GM12878 (cell line): ENCODE data around the gene AP2S1. TPM values are rescaled to one million over a fixed set of nuclear protein-coding genes. Genes with fewer than 3 reads are reported as not detected.

ENCODE experiments used
- ATAC-seq: fragments of 200-7000 bp; cut with Tn5 transposase; 3 replicates; pipeline ENCODE4 v1.9.1; 2020; ENCODE audit warnings: mild to moderate bottlenecking, moderate library complexity
- BruUV-seq: library from RNA; stranded (reverse); fragments of 400-500 nt; replicated peaks from 2 replicates; lab custom pipeline; 2021; lab: Mats Ljungman, UMichigan
- CTCF ChIA-PET: fragments of 300-600 bp; sonication (Branson Sonifier 250); formaldehyde crosslinking; extraction: SDS; loops from one replicate; lab custom pipeline; 2021; ENCODE audit warnings: inconsistent platforms; lab: Yijun Ruan, JAX
- POLR2A ChIA-PET: fragments of 350-600 bp; formaldehyde crosslinking; extraction: SDS; loops from one replicate; lab custom pipeline; 2021; ENCODE audit warnings: inconsistent platforms; lab: Charles Lee
- RAD21 ChIA-PET: fragments of 300-600 bp; sonication (Branson Sonifier 250); formaldehyde crosslinking; loops from one replicate; lab custom pipeline; 2023; ENCODE audit warnings: antibody characterized with exemption; ENCODE audit not compliant: unreplicated experiment; lab: Charles Lee
- SMC1A ChIA-PET: fragments of 300-600 bp; sonication (Branson Sonifier 250); formaldehyde crosslinking; loops from one replicate; lab custom pipeline; 2023; ENCODE audit not compliant: unreplicated experiment, uncharacterized antibody; lab: Charles Lee
- DNase-seq: peaks from one replicate; pipeline ENCODE4 v3.0.0-alpha.2; 2011; ENCODE audit warnings: low read depth, low spot score
- FAIRE-seq: peaks from 3 replicates; lab custom pipeline; 2011; peaks lifted over from hg19 to GRCh38; lab: Jason Lieb, UNC
- H2AFZ ChIP-seq: 2 replicates; pipeline ENCODE4 v1.6.0; 2011; ENCODE audit warnings: low read depth, low read length, control low read depth; ENCODE audit not compliant: control insufficient read depth
- H3K27ac ChIP-seq: 2 replicates; pipeline ENCODE4 v1.5.1; 2011; ENCODE audit warnings: control low read depth; ENCODE audit not compliant: control insufficient read depth, insufficient read depth
- H3K27me3 ChIP-seq, 2 experiments: replicated peaks in 1 of 2; 2 replicates each; pipeline versions ENCODE4 v1.6.0 to v1.6.1; 2011; ENCODE audit warnings: low read length in 1 of 2; ENCODE audit not compliant: control insufficient read depth in 2 of 2, insufficient read depth in 2 of 2
- H3K36me3 ChIP-seq, 2 experiments: 2 replicates each; pipeline ENCODE4 v1.5.1; 2011; ENCODE audit warnings: low read length in 1 of 2; ENCODE audit not compliant: control insufficient read depth in 2 of 2, insufficient read depth in 2 of 2
- H3K4me1 ChIP-seq: 2 replicates; pipeline ENCODE4 v1.6.1; 2011; ENCODE audit warnings: mild to moderate bottlenecking, low read length, moderate library complexity, mixed read lengths; ENCODE audit not compliant: control insufficient read depth, insufficient read depth
- H3K4me2 ChIP-seq: 2 replicates; pipeline ENCODE4 v1.6.0; 2011; ENCODE audit warnings: control low read depth; ENCODE audit not compliant: control insufficient read depth, insufficient read depth
- H3K4me3 ChIP-seq: fragments of 200-600 bp; sonication (generic); 2 replicates; pipeline ENCODE4 v1.5.1; 2016
- H3K79me2 ChIP-seq: 2 replicates; pipeline ENCODE4 v1.6.0; 2011; ENCODE audit warnings: low read length; ENCODE audit not compliant: control insufficient read depth, insufficient read depth
- H3K9ac ChIP-seq: 2 replicates; pipeline ENCODE4 v1.8.0; 2011; ENCODE audit warnings: low read length, control low read depth, mixed read lengths; ENCODE audit not compliant: control insufficient read depth, insufficient read depth
- H3K9me3 ChIP-seq: replicated peaks from 3 replicates; pipeline ENCODE4 v1.5.1; 2011; ENCODE audit warnings: mild to moderate bottlenecking, low read length; ENCODE audit not compliant: control insufficient read depth, insufficient read depth
- H4K20me1 ChIP-seq: 2 replicates; pipeline ENCODE4 v1.6.0; 2011; ENCODE audit not compliant: control insufficient read depth, insufficient read depth
- FOXM1 ChIP-seq: IDR thresholded peaks from 2 replicates; pipeline ENCODE4 v1.6.1; 2012; ENCODE audit warnings: low read depth, mild to moderate bottlenecking, inconsistent platforms, low read length, moderate library complexity
- POU2F2 ChIP-seq: IDR thresholded peaks from 3 replicates; pipeline ENCODE4 v1.6.1; 2011; ENCODE audit warnings: low read depth, mild to moderate bottlenecking, low read length, borderline replicate concordance
- RUNX3 ChIP-seq: IDR thresholded peaks from 2 replicates; pipeline ENCODE4 v1.6.1; 2012; ENCODE audit warnings: low read length, inconsistent platforms
- WGBS: methylation state at CpG from one replicate; pipeline ENCODE4 v1.1.6; 2016; ENCODE audit warnings: low lambda C conversion rate; ENCODE audit not compliant: insufficient replicate concordance, insufficient coverage; ENCODE audit errors: missing lambda C conversion rate; 5-methylcytosine and 5-hydroxymethylcytosine counted together
- in situ Hi-C: fragments of 300-500 bp; cut with MboI; formaldehyde crosslinking; loops from 9 replicates; pipeline ENCODE4 v1.14.3; 2018; ENCODE audit warnings: mixed read lengths
- intact Hi-C: fragments of 100-400 bp; cut with micrococcal nuclease; formaldehyde crosslinking; loops from one replicate; pipeline ENCODE4 v1.14.2; 2022; ENCODE audit not compliant: unreplicated experiment
- polyA plus RNA-seq, 11 experiments: library from polyadenylated mRNA; depleted of rRNA in 4 of 11; unstranded in 6 of 11; stranded (reverse) in 5 of 11; fragments of >200 nt; fragmentation: Nextera tagmentation in 4 of 11; fragmentation: Illumina TruSeq in 1 of 11; extraction: Ambion mirVana in 4 of 11; extraction: Trizol in 1 of 11; gene quantifications; 1 replicate in 1 of 11; 2 replicates in 10 of 11; pipeline versions ENCODE4 v1.2.1 to v1.2.3, GENCODE V29; 2011 to 2016; ENCODE audit warnings: inconsistent platforms in 2 of 11, missing spikeins in 2 of 11, low read depth in 1 of 11
- total RNA-seq, 4 experiments: library from RNA; depleted of rRNA in 3 of 4; stranded (reverse); fragments of >200 nt in 3 of 4; fragmentation: Illumina TruSeq in 1 of 4; extraction: Trizol in 1 of 4; gene quantifications; 2 replicates each; pipeline versions ENCODE4 v1.2.1 to v1.2.3, GENCODE V29; 2013 to 2021
- TF ChIP-seq, protein P1 (sequence below): fragments of 450-650 bp; IDR thresholded peaks from 2 replicates; pipeline ENCODE4 v1.6.1; 2016; ENCODE audit warnings: mild to moderate bottlenecking
- TF ChIP-seq, protein P2 (sequence below): fragments of 450-650 bp; IDR thresholded peaks from 2 replicates; pipeline ENCODE4 v1.6.1; 2017; ENCODE audit warnings: low read depth, mild to moderate bottlenecking, moderate library complexity

Gene AP2S1
- total and polyA plus RNA-seq, 10 of the 15 experiments (the other 5 are each of a cell fraction or from before 2014, with no cell fraction given), result 10.8 to 239 (median 104) TPM

DNA sequence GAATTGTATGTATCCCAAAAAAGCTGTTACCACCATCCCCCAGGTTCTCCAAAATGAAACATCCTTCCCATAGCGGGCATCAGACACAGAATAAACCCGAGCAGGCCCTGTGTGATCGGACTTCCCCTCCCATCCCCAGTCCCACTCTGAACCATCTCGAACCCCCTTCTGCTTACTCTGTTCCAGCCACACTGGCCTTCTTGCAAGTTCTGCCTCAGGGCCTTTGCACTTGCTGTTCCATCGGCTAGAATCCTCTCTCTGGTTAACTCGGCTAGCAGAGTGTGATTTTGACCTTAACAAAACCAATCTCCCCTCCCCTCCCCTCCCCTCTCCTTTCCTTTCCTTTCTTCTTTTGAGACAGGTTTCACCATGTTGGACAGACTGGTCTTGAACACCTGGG lies 15.7 kb downstream of the AP2S1 start (continued):
- TF ChIP-seq FOXM1 (no peak), RUNX3 (no peak), POU2F2 (no peak)

DNA sequence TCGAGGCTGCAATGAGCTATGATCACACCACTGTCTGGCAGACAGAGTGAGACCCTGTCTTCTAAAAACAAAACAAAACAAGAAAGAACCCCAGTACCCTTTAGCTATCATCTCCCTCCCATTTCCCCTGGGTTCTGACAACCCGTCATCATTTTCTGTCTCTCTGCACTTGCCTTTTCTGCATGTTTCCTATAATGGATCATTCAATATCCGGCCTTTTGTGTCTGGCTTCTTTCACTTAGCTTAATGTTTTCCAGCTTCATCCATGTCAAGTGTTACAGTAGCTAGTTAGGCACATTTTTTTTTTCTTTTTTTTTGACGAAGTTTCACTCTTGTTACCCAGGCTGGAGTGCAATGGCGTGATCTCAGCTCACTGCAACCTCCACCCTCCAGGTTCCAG lies 16.5 kb downstream of the AP2S1 start:
- DNase-seq (no peak), ATAC-seq (no peak), FAIRE-seq (no peak)
- BruUV-seq, result no TSS peak
- SMC1A ChIA-PET, result interaction anchor here (0.9 kb wide), 1 partner anchor 49 kb away, joined by 3 read pairs; no protein-coding TSS in a partner anchor
- in situ Hi-C loops (no loop called here), intact Hi-C loops (no loop called here)
- CTCF ChIA-PET, result interaction anchor here (0.6 to 1.8 kb wide), 8 partner anchors 12 to 131 kb away, joined by 3 to 11 read pairs (median 4); no protein-coding TSS in a partner anchor
- Histone ChIP-seq H3K27ac (no peak overlapping the region), H3K36me3 (peaks cover 3 to 7% of the 10 kb centered on the region in 2 experiments; a peak in 3 of 4 replicates), H3K4me1 (no peaks in the 10 kb centered on the region), H3K9me3 (no peaks in the 10 kb centered on the region), H2AFZ (no peak overlapping the region), H3K4me2 (no peak overlapping the region), H4K20me1 (no peaks in the 10 kb centered on the region), H3K4me3 (no peak overlapping the region), H3K9ac (no peak overlapping the region), H3K79me2 (no peaks in the 10 kb centered on the region), H3K27me3 (no peaks in the 10 kb centered on the region)
- TF ChIP-seq, protein P1, sequence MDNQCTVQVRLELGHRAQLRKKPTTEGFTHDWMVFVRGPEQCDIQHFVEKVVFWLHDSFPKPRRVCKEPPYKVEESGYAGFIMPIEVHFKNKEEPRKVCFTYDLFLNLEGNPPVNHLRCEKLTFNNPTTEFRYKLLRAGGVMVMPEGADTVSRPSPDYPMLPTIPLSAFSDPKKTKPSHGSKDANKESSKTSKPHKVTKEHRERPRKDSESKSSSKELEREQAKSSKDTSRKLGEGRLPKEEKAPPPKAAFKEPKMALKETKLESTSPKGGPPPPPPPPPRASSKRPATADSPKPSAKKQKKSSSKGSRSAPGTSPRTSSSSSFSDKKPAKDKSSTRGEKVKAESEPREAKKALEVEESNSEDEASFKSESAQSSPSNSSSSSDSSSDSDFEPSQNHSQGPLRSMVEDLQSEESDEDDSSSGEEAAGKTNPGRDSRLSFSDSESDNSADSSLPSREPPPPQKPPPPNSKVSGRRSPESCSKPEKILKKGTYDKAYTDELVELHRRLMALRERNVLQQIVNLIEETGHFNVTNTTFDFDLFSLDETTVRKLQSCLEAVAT, result no peak
- TF ChIP-seq, protein P2, sequence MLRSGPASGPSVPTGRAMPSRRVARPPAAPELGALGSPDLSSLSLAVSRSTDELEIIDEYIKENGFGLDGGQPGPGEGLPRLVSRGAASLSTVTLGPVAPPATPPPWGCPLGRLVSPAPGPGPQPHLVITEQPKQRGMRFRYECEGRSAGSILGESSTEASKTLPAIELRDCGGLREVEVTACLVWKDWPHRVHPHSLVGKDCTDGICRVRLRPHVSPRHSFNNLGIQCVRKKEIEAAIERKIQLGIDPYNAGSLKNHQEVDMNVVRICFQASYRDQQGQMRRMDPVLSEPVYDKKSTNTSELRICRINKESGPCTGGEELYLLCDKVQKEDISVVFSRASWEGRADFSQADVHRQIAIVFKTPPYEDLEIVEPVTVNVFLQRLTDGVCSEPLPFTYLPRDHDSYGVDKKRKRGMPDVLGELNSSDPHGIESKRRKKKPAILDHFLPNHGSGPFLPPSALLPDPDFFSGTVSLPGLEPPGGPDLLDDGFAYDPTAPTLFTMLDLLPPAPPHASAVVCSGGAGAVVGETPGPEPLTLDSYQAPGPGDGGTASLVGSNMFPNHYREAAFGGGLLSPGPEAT, result no peak
- RAD21 ChIA-PET, result interaction anchor here (0.6 kb wide), 1 partner anchor 149 kb away, joined by 4 read pairs; no protein-coding TSS in a partner anchor
- 33% methylated on average over 5 of the region's 5 CpGs for WGBS
- POLR2A ChIA-PET, result no interaction called here
